Urinary bladder (tissue), 4 donors: ENCODE measurements around the gene PTPRN2. TPM values are rescaled to one million over a fixed set of nuclear protein-coding genes. Genes with fewer than 3 reads are reported as not detected.

Experiments
- DNase-seq: peaks from one replicate; pipeline ENCODE4 v3.0.0-alpha.2; 2015; ENCODE audit errors: extremely low spot score
- H3K27ac ChIP-seq: one replicate; pipeline ENCODE4 v1.5.1; 2013; ENCODE audit warnings: low read depth, mild to moderate bottlenecking, moderate library complexity
- H3K36me3 ChIP-seq: one replicate; pipeline ENCODE4 v1.6.1; 2013; ENCODE audit warnings: mild to moderate bottlenecking, moderate library complexity; ENCODE audit not compliant: insufficient read depth
- H3K4me1 ChIP-seq: one replicate; pipeline ENCODE4 v1.6.1; 2013; ENCODE audit warnings: mild to moderate bottlenecking, moderate library complexity; ENCODE audit not compliant: insufficient read depth
- H3K4me3 ChIP-seq: one replicate; pipeline ENCODE4 v1.5.1; 2013; ENCODE audit warnings: low read depth, low read length
- WGBS: extraction: QIAGEN DNeasy Blood & Tissue Kit; methylation state at CpG from one replicate; pipeline ENCODE4 v1.1.7; 2013; 5-methylcytosine and 5-hydroxymethylcytosine counted together
- polyA plus RNA-seq: library from polyadenylated mRNA; stranded (reverse); fragments of 200-250 nt; gene quantifications from one replicate; pipeline ENCODE4 v1.2.3, GENCODE V29; 2013
- total RNA-seq: library from RNA; depleted of rRNA; stranded (reverse); fragments of >200 nt; gene quantifications from one replicate; pipeline ENCODE4 v1.2.3, GENCODE V29; 2014
- donor health status: healthy with polysubstance abuse.
- donor health status: healthy.

Gene PTPRN2
- total and polyA plus RNA-seq, 2 donors, result 2.8 to 4.4 TPM

GRCh38 chr7:157764193-157764592 lies 823.4 kb downstream of the PTPRN2 start:
- no peak for DNase-seq
- no peaks in the 10 kb centered on the region for H3K4me1 ChIP-seq
- H3K4me3 ChIP-seq, result no peak overlapping the region
- no peaks in the 10 kb centered on the region for H3K36me3 ChIP-seq
- 86% methylated on average over 6 of the region's 6 CpGs for WGBS
- no peak overlapping the region for H3K27ac ChIP-seq

GRCh38 chr7:157763279-157764000 lies 824.2 kb downstream of the PTPRN2 start:
- WGBS, result 85% methylated on average over 14 of the region's 14 CpGs
- Histone ChIP-seq H3K4me3 (no peak overlapping the region), H3K4me1 (no peaks in the 10 kb centered on the region), H3K36me3 (no peaks in the 10 kb centered on the region), H3K27ac (no peak overlapping the region)
- DNase-seq, result no peak

- Histone ChIP-seq H3K4me1 (no peaks in the 10 kb centered on the region), H3K36me3 (no peaks in the 10 kb centered on the region), H3K4me3 (no peak overlapping the region), H3K27ac (no peak overlapping the region)
- no peak for DNase-seq
- 98% methylated on average over 13 of the region's 13 CpGs for WGBS
Observed at GRCh38 chr7:157762824-157763223, 824.8 kb downstream of the PTPRN2 start.

- DNase-seq, result no peak
- 47% methylated on average over 17 of the region's 17 CpGs for WGBS
- Histone ChIP-seq H3K4me1 (no peaks in the 10 kb centered on the region), H3K36me3 (no peaks in the 10 kb centered on the region), H3K4me3 (no peak overlapping the region), H3K27ac (no peak overlapping the region)
Observed at GRCh38 chr7:157760004-157760730, 827.5 kb downstream of the PTPRN2 start.

- Histone ChIP-seq H3K27ac (no peak overlapping the region), H3K36me3 (no peaks in the 10 kb centered on the region), H3K4me1 (no peaks in the 10 kb centered on the region), H3K4me3 (no peak overlapping the region)
- WGBS, result 83% methylated on average over 19 of the region's 19 CpGs
- DNase-seq, result no peak
Observed at GRCh38 chr7:157759246-157759805, 828.3 kb downstream of the PTPRN2 start.

GRCh38 chr7:157758468-157759245 lies 829.0 kb downstream of the PTPRN2 start:
- 91% methylated on average over 36 of the region's 36 CpGs for WGBS

GRCh38 chr7:157757776-157758467 lies 829.7 kb downstream of the PTPRN2 start:
- Histone ChIP-seq H3K4me3 (no peak overlapping the region), H3K27ac (no peak overlapping the region), H3K36me3 (no peaks in the 10 kb centered on the region), H3K4me1 (no peaks in the 10 kb centered on the region)
- 81% methylated on average over 48 of the region's 48 CpGs for WGBS
- no peak for DNase-seq

More at GRCh38 chr7:157758468-157759245, 829.0 kb downstream of the PTPRN2 start:
- Histone ChIP-seq H3K36me3 (no peaks in the 10 kb centered on the region), H3K4me3 (no peak overlapping the region), H3K4me1 (no peaks in the 10 kb centered on the region), H3K27ac (no peak overlapping the region)
- no peak for DNase-seq

GRCh38 chr7:157757211-157757610 lies 830.4 kb downstream of the PTPRN2 start:
- no peak overlapping the region for H3K4me3 ChIP-seq
- H3K27ac ChIP-seq, result no peak overlapping the region
- no peaks in the 10 kb centered on the region for H3K36me3 ChIP-seq
- DNase-seq, result no peak
- 83% methylated on average over 21 of the region's 21 CpGs for WGBS
- no peaks in the 10 kb centered on the region for H3K4me1 ChIP-seq

GRCh38 chr7:157755741-157756140 lies 831.9 kb downstream of the PTPRN2 start:
- WGBS, result 87% methylated on average over 7 of the region's 7 CpGs
- Histone ChIP-seq H3K4me3 (no peak overlapping the region), H3K27ac (no peak overlapping the region), H3K4me1 (no peaks in the 10 kb centered on the region), H3K36me3 (no peaks in the 10 kb centered on the region)
- no peak for DNase-seq

GRCh38 chr7:157754416-157754790 lies 833.2 kb downstream of the PTPRN2 start:
- DNase-seq, result no peak
- Histone ChIP-seq H3K27ac (no peak overlapping the region), H3K4me3 (no peak overlapping the region), H3K4me1 (no peaks in the 10 kb centered on the region), H3K36me3 (no peaks in the 10 kb centered on the region)
- 84% methylated on average over 9 of the region's 9 CpGs for WGBS

GRCh38 chr7:157753713-157754415 lies 833.8 kb downstream of the PTPRN2 start:
- no peaks in the 10 kb centered on the region for H3K4me1 ChIP-seq
- 87% methylated on average over 21 of the region's 21 CpGs for WGBS
- DNase-seq, result no peak
- H3K4me3 ChIP-seq, result no peak overlapping the region
- H3K27ac ChIP-seq, result no peak overlapping the region
- no peaks in the 10 kb centered on the region for H3K36me3 ChIP-seq

- no peak for DNase-seq
- Histone ChIP-seq H3K36me3 (no peaks in the 10 kb centered on the region), H3K4me3 (no peak overlapping the region), H3K4me1 (no peaks in the 10 kb centered on the region), H3K27ac (no peak overlapping the region)
- 53% methylated on average over 18 of the region's 18 CpGs for WGBS
Observed at GRCh38 chr7:157752832-157753291, 834.8 kb downstream of the PTPRN2 start.
